ENCODE results near the gene BORCS5. TPM values are rescaled to one million over a fixed set of nuclear protein-coding genes. Genes with fewer than 3 reads are reported as not detected.

Gene BORCS5
- total RNA-seq, 1 experiment from 2014 or later = 7.8 TPM

- Histone ChIP-seq H3K27ac (ENCODE audit: low read length) (no peak overlapping the region), H3K4me1 (ENCODE audit: control insufficient read depth, insufficient read depth, low read length) (no peaks in the 10 kb centered on the region), H3K4me3 (ENCODE audit: low read depth in 2 of 2, low read length in 2 of 2) (no peak overlapping the region), H3K27me3 (ENCODE audit: control insufficient read depth, insufficient read depth, low read length) (no peaks in the 10 kb centered on the region), H3K36me3 (ENCODE audit: control insufficient read depth, insufficient read depth, low read length) (no peaks in the 10 kb centered on the region), H3K9me3 (ENCODE audit: control insufficient read depth, insufficient read depth, low read depth, low read length) (peaks cover under 1% of the 10 kb centered on the region; the same call in 1 of the 2 replicates)
- CTCF ChIA-PET = no interaction called here
- TF ChIP-seq CTCF (IDR thresholded peaks at IDR 0.05) (no peak), TCF7L2 (IDR thresholded peaks at IDR 0.05; ENCODE audit: low read depth, low read length) (no peak), POLR2AphosphoS5 (IDR thresholded peaks at IDR 0.05; ENCODE audit: low read depth, low read length) (no peak), SIN3A (IDR thresholded peaks at IDR 0.05; ENCODE audit: borderline replicate concordance, insufficient read depth, low read depth, low read length) (no peak), REST (IDR thresholded peaks at IDR 0.05; ENCODE audit: insufficient read depth in 1 of 2, low read depth in 2 of 2, low read length in 1 of 2) (no peak)
- no peak for ATAC-seq
- in situ Hi-C loops (cut with HindIII; ENCODE audit: low pct_unique_long_range_greater_than_20kb, low sequenced_read_pairs) = no loop called here
- POLR2A ChIA-PET = no interaction called here
- no TSS peak for BruUV-seq (replicated peaks)
- no peak for DNase-seq (ENCODE audit: low read depth, low spot score)
- intact Hi-C loops (cut with micrococcal nuclease; ENCODE audit: unreplicated experiment) = no loop called here
These were observed 72.2 kb downstream of the BORCS5 start for GRCh38 chr12:12428961-12429657.

- no TSS peak for BruUV-seq (replicated peaks)
- TF ChIP-seq TCF7L2 (IDR thresholded peaks at IDR 0.05; ENCODE audit: low read depth, low read length) = no peak
- no peak for TF ChIP-seq REST (IDR thresholded peaks at IDR 0.05; ENCODE audit: insufficient read depth in 1 of 2, low read depth in 2 of 2, low read length in 1 of 2)
- TF ChIP-seq POLR2AphosphoS5 (IDR thresholded peaks at IDR 0.05; ENCODE audit: low read depth, low read length) = no peak
- no peak for TF ChIP-seq CTCF (IDR thresholded peaks at IDR 0.05)
- no peak for TF ChIP-seq SIN3A (IDR thresholded peaks at IDR 0.05; ENCODE audit: borderline replicate concordance, insufficient read depth, low read depth, low read length)
- DNase-seq (ENCODE audit: low read depth, low spot score) = no peak
- ChIA-PET POLR2A (no interaction called here), CTCF (no interaction called here)
- no peaks in the 10 kb centered on the region for H3K36me3 ChIP-seq (ENCODE audit: control insufficient read depth, insufficient read depth, low read length)
- intact Hi-C loops (cut with micrococcal nuclease; ENCODE audit: unreplicated experiment) (no loop called here), in situ Hi-C loops (cut with HindIII; ENCODE audit: low pct_unique_long_range_greater_than_20kb, low sequenced_read_pairs) (no loop called here)
- no peak overlapping the region for H3K4me3 ChIP-seq (ENCODE audit: low read depth in 2 of 2, low read length in 2 of 2)
- no peak overlapping the region for H3K27ac ChIP-seq (ENCODE audit: low read length)
- ATAC-seq = no peak
- no peaks in the 10 kb centered on the region for H3K27me3 ChIP-seq (ENCODE audit: control insufficient read depth, insufficient read depth, low read length)
- H3K4me1 ChIP-seq (ENCODE audit: control insufficient read depth, insufficient read depth, low read length) = no peaks in the 10 kb centered on the region
- H3K9me3 ChIP-seq (ENCODE audit: control insufficient read depth, insufficient read depth, low read depth, low read length) = no peaks in the 10 kb centered on the region
These were observed 75.5 kb downstream of the BORCS5 start for GRCh38 chr12:12432364-12432763.

Data from Panc1 (cell line).